ENCODE data around the gene NDST3.

The NDST3 gene

GRCh38 chr4:118113220-118113619, 78.9 kb downstream of the NDST3 start:
- DNase-seq (ENCODE audit: low read depth in 1 of 2, low spot score in 1 of 2): no peak
- TF ChIP-seq POLR2AphosphoS5 (IDR thresholded peaks at IDR 0.05; ENCODE audit: low read depth) (no peak), GABPA (IDR thresholded peaks at IDR 0.05; ENCODE audit: low read depth) (no peak), SPI1 (IDR thresholded peaks at IDR 0.05; ENCODE audit: borderline replicate concordance, low read depth) (no peak), REST (IDR thresholded peaks at IDR 0.05; ENCODE audit: insufficient replicate concordance, low read depth) (no peak), CTCF (IDR thresholded peaks at IDR 0.05; ENCODE audit: insufficient read depth, low read length) (no peak)

GRCh38 chr4:118114720-118115119, 80.4 kb downstream of the NDST3 start:
- H3K4me3 ChIP-seq (replicated peaks; ENCODE audit: insufficient read depth, low read length): no peak overlapping the region
- TF ChIP-seq CTCF (IDR thresholded peaks at IDR 0.05; ENCODE audit: insufficient read depth, low read length): no peak
- TF ChIP-seq GABPA (IDR thresholded peaks at IDR 0.05; ENCODE audit: low read depth): no peak
- TF ChIP-seq SPI1 (IDR thresholded peaks at IDR 0.05; ENCODE audit: borderline replicate concordance, low read depth): no peak
- no peak for TF ChIP-seq REST (IDR thresholded peaks at IDR 0.05; ENCODE audit: insufficient replicate concordance, low read depth)
- TF ChIP-seq POLR2AphosphoS5 (IDR thresholded peaks at IDR 0.05; ENCODE audit: low read depth): no peak
- H3K27me3 ChIP-seq (ENCODE audit: insufficient read depth, poor library complexity, severe bottlenecking): no peaks in the 10 kb centered on the region
- H3K27ac ChIP-seq (replicated peaks): no peak overlapping the region
- DNase-seq (ENCODE audit: low read depth in 1 of 2, low spot score in 1 of 2): no peak

More at GRCh38 chr4:118113220-118113619, 78.9 kb downstream of the NDST3 start:
- no peak overlapping the region for H3K4me3 ChIP-seq (replicated peaks; ENCODE audit: insufficient read depth, low read length)
- no peaks in the 10 kb centered on the region for H3K27me3 ChIP-seq (ENCODE audit: insufficient read depth, poor library complexity, severe bottlenecking)
- H3K27ac ChIP-seq (replicated peaks): no peak overlapping the region

- DNase-seq (ENCODE audit: low read depth in 1 of 2, low spot score in 1 of 2): no peak
- H3K27me3 ChIP-seq (ENCODE audit: insufficient read depth, poor library complexity, severe bottlenecking): no peaks in the 10 kb centered on the region
- H3K4me3 ChIP-seq (replicated peaks; ENCODE audit: insufficient read depth, low read length): no peak overlapping the region
- no peak overlapping the region for H3K27ac ChIP-seq (replicated peaks)
- TF ChIP-seq SPI1 (IDR thresholded peaks at IDR 0.05; ENCODE audit: borderline replicate concordance, low read depth): no peak
- TF ChIP-seq REST (IDR thresholded peaks at IDR 0.05; ENCODE audit: insufficient replicate concordance, low read depth): no peak
- TF ChIP-seq POLR2AphosphoS5 (IDR thresholded peaks at IDR 0.05; ENCODE audit: low read depth): no peak
- TF ChIP-seq GABPA (IDR thresholded peaks at IDR 0.05; ENCODE audit: low read depth): no peak
- no peak for TF ChIP-seq CTCF (IDR thresholded peaks at IDR 0.05; ENCODE audit: insufficient read depth, low read length)
Measured at GRCh38 chr4:118120120-118120760, 86.0 kb downstream of the NDST3 start.
